PC-9 (cell line): ENCODE measurements around the gene MICAL3.
"Not testable (repeated sequence)": the region's sequence is repeated elsewhere in the genome, so short reads cannot be mapped to it uniquely, and the experiment has no call there.

Experiments
- CTCF ChIP-seq: fragments of 200-600 bp; sonication (generic); conservative IDR thresholded peaks from 2 replicates; pipeline ENCODE4 v1.6.1; 2017; ENCODE audit warnings: mixed run types, antibody characterized with exemption, mild to moderate bottlenecking, moderate library complexity
- EZH2 ChIP-seq: fragments of 200-600 bp; sonication (generic); IDR thresholded peaks from 2 replicates; pipeline ENCODE4 v1.8.0; 2017; ENCODE audit warnings: antibody characterized with exemption, low read depth

GRCh38 chr22:17932457-17932856 is 91.9 kb downstream of the MICAL3 start:
- TF ChIP-seq CTCF, EZH2: not testable (repeated sequence)
